HG03565 (cell line): Measurements from ENCODE around the gene DEFB131A.
"Not testable (repeated sequence)": the region's sequence is repeated elsewhere in the genome, so short reads cannot be mapped to it uniquely, and the experiment has no call there.

Experiments
- ATAC-seq: cut with Tn5 transposase; IDR thresholded peaks from one replicate; pipeline ENCODE4 v1.9.1; 2021; ENCODE audit warnings: mild to moderate bottlenecking, moderate library complexity; ENCODE audit not compliant: unreplicated experiment

DEFB131A gene

DNA sequence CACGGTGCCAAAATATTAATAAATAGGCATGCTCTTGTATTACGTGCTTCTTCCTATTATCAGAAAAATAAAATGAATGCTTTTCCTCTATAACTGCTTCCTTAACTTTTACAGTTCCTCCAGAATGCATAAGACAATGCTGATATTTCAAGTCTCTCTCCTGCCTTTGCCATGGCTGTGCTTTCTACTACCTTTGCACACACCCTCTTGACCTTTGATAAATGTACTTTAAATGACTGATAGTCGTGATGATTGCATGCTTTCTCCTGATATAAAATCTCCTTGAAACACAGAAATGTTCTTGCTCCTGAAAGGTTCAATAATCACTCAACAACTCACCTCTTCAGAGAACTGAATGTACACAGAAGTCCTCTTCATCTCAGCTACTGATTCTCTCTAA, at the start of gene DEFB131A:
Gene DEFB131A (plus strand): TSS at position 301 of the 400 bp plus-strand sequence. CDS start 120 bp downstream, outside the sequence.
- not testable (repeated sequence) for ATAC-seq

GRCh38 chr4:9405774-9406173, 38.4 kb upstream of the DEFB131A start:
- not testable (repeated sequence) for ATAC-seq

- ATAC-seq = not testable (repeated sequence)
Observed at GRCh38 chr4:9406491-9406890, 37.7 kb upstream of the DEFB131A start.

DNA sequence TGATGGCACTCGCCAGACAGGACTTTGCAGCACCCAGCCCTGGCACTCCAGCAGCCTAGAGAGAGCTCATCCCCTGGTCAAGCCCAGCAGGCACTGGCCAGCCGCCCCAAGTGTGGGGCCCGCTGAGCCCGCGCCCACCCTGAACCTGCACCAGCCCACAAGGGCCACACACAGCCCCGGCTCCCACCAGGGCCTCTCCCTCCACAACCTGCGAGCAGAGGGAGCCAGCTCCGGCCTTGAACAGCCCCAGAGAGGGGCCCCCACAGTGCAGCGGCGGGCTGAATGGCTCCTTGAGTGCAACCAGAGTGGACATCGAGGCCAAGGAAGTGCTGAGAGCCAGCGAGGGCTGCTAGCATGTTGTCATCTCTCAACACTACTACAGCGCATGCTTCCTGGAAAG, 34.4 kb upstream of the DEFB131A start:
- ATAC-seq = no peak

GRCh38 chr4:9421884-9422455, 22.2 kb upstream of the DEFB131A start:
- ATAC-seq = not testable (repeated sequence)

GRCh38 chr4:9425916-9426315, 18.3 kb upstream of the DEFB131A start:
- ATAC-seq = not testable (repeated sequence)

- ATAC-seq = not testable (repeated sequence)
Observed at GRCh38 chr4:9430061-9430460, 14.2 kb upstream of the DEFB131A start.

GRCh38 chr4:9433320-9433719, 10.9 kb upstream of the DEFB131A start:
- not testable (repeated sequence) for ATAC-seq

GRCh38 chr4:9436728-9437127, 7.5 kb upstream of the DEFB131A start:
- not testable (repeated sequence) for ATAC-seq

DNA sequence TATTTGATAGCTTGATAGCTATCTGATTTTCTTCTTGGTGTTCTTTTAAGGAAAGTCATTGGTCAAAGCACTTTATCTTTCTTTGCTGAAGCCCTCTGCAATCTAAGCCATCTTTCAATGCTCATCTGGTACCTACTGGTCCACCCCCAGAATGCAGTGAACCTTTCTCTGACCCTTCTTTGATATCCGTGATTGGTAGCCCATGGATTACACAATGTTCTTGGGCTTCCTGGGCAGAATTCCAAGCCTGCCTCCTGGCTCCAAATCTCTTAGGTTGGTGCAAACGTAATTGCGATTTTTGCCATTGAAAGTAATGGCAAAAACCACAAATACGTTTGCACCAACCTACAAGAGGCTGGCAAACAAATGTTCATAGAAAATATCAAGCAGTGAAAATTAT, 1.9 kb upstream of the DEFB131A start:
- ATAC-seq = not testable (repeated sequence)

DNA sequence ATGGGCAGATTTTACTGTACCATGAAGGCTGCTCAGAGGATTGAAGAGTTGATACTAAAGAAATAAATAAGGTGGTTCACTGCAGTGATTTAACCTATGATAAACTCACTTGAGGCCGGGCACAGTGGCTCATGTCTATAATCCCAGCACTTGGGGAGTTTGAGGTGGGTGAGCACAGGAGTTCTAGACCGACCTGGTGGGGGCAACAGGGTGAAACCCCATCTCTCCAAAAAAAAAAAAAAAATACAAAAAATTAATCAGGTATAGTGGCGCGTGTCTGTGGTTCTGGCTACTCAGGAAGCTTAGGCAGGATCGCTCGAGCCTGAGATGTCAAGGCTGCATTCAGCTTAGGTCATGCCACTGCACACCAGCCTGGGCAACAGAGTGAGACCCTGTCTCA, 467 bp downstream of the DEFB131A start:
- not testable (repeated sequence) for ATAC-seq

DNA sequence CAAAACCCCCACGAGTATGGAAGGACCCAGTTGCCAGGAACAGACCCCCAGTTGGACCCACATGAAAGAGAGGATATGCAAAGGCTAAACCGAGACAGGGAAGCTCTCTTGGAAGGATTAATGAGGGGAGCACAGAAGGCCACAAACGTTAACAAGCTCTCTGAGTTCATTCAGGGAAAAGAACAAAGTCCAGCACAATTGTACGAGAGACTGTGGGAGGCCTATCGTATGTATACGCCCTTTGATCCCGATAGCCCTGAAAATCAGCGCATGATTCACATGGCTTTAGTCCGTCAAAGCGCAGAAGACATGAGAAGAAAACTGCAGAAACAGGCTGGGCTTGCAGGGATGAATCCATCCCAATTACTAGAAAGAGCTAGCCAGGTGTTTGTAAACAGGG, 8.0 kb downstream of the DEFB131A start:
- ATAC-seq = not testable (repeated sequence)

DNA sequence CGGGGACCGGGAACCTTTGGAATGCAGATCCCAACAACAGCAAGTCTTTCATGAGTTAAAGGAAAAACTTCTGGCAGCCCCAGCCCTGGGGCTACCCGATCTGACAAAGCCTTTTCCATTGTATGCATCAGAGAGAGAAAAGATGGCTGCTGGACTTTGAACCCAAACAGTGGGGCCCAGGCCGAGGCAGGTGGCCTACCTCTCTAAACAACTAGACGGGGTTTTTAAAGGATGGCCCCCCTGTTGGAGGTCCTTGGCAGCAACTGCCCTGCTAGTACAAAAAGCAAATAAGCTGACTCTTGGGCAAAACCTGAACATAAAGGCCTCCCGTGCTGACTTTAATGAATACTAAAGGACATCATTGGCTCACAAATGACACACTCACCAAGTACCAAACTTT, 10.1 kb downstream of the DEFB131A start:
- not testable (repeated sequence) for ATAC-seq

- ATAC-seq = not testable (repeated sequence)
Observed at GRCh38 chr4:9455046-9455445, 10.8 kb downstream of the DEFB131A start.

- not testable (repeated sequence) for ATAC-seq
Observed at GRCh38 chr4:9479466-9479865, 35.3 kb downstream of the DEFB131A start.

- ATAC-seq = not testable (repeated sequence)
Observed at GRCh38 chr4:9480066-9480465, 35.9 kb downstream of the DEFB131A start.

- not testable (repeated sequence) for ATAC-seq
Observed at GRCh38 chr4:9482871-9483270, 38.7 kb downstream of the DEFB131A start.

DNA sequence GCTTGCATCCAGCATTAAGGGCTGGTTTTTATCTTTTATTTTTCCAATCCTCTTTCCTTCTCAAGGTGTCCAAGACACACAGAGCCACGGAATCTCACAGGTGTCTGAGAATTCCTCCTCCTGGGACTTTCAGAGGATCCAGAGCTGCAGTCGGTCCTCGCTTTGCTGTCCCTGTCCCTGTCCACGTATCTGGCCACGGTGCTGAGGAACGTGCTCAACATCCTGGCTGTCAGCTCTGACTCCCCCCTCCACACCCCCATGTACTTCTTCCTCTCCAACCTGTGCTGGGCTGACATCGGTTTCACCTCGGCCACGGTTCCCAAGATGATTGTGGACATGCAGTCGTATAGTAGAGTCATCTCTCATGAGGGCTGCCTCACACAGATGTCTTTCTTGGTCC, 39.5 kb downstream of the DEFB131A start:
- not testable (repeated sequence) for ATAC-seq

GRCh38 chr4:9486880-9487279, 42.7 kb downstream of the DEFB131A start:
- not testable (repeated sequence) for ATAC-seq

- not testable (repeated sequence) for ATAC-seq
Observed at GRCh38 chr4:9488796-9489195, 44.6 kb downstream of the DEFB131A start.

DNA sequence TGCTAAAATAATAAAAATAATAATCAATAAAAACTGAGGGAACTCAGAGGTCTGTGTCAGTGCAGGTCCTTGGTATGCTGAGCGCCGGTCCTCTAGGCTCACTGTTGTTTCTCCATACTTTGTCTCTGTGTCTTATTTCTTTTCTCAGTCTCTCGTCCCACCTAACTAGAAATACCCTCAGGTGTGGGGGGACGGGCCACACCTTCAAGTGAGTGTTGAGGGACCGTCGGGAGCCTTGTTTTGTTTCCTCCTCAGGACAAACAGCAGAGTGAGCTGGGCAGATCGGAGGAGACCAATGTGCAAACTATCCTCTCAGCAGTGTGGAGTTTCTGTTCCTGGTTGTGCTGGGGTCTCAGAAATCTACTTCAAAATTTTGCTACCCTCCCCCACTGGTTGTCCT, 46.3 kb downstream of the DEFB131A start:
- ATAC-seq = not testable (repeated sequence)

GRCh38 chr4:9490986-9491385, 46.8 kb downstream of the DEFB131A start:
- not testable (repeated sequence) for ATAC-seq

- not testable (repeated sequence) for ATAC-seq
Observed at GRCh38 chr4:9493589-9493988, 49.4 kb downstream of the DEFB131A start.
